C4-2B (cell line): ENCODE data around the gene PCNA.

Experiments used
- H3K27ac ChIP-seq: fragments of 450-650 bp; 2 replicates; pipeline ENCODE4 v1.5.1; 2017
- ZFX ChIP-seq: fragments of 450-650 bp; IDR thresholded peaks from 2 replicates; pipeline ENCODE4 v1.6.1; 2017
- TF ChIP-seq, protein P1 (sequence below): fragments of 450-650 bp; conservative IDR thresholded peaks from 2 replicates; pipeline ENCODE4 v1.5.1; 2017; ENCODE audit warnings: mild to moderate bottlenecking

The PCNA gene

DNA sequence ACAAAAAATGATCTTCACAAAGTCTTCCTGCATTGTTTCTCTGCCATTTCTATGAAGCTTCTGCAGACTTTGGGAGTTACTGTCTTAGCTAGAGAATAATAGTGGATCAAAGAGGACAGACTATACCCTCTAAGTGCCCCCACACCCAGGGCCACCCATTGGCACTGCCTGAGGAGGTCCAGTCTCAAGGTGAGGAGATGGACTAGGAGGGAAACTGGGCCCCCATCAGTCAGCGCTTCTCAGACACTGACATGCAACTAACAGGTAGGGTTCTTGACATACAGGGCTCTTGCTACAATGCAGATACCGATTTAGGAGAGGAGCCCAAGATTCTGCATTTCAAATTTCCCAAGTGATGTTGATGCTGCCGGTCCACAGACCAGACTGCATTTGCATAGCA is 24.3 kb downstream of the PCNA start:
- TF ChIP-seq, protein P1, sequence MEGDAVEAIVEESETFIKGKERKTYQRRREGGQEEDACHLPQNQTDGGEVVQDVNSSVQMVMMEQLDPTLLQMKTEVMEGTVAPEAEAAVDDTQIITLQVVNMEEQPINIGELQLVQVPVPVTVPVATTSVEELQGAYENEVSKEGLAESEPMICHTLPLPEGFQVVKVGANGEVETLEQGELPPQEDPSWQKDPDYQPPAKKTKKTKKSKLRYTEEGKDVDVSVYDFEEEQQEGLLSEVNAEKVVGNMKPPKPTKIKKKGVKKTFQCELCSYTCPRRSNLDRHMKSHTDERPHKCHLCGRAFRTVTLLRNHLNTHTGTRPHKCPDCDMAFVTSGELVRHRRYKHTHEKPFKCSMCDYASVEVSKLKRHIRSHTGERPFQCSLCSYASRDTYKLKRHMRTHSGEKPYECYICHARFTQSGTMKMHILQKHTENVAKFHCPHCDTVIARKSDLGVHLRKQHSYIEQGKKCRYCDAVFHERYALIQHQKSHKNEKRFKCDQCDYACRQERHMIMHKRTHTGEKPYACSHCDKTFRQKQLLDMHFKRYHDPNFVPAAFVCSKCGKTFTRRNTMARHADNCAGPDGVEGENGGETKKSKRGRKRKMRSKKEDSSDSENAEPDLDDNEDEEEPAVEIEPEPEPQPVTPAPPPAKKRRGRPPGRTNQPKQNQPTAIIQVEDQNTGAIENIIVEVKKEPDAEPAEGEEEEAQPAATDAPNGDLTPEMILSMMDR, result no peak
- TF ChIP-seq ZFX, result no peak
- H3K27ac ChIP-seq, result no peak overlapping the region

DNA sequence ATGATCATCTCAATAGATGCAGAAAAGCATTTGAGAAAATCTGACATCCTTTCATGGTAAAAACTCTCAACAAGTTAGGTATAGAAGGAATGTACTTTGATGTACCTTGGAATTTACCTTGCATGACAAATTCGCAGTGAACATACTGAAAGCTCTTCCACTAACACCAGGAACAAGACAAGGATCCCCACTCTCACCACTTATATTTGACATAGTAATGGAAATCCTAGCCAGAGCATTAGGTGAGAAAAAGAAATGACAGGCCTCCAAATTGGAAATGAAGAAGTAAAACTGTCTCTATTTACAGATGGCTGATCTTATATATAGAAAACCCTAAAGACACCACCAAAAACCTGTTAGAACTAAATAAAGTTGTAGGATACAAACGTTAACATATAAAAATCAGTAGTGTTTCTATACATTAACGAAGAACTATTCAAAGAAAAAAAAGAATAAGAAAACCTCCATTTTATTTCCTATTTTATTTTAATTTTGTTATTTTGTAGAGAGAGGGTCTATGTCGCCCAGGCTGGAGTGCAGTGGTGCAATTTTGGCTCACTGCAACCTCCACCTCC is 26.9 kb downstream of the PCNA start:
- TF ChIP-seq, protein P1, result no peak
- TF ChIP-seq ZFX, result no peak
- H3K27ac ChIP-seq, result no peak overlapping the region

DNA sequence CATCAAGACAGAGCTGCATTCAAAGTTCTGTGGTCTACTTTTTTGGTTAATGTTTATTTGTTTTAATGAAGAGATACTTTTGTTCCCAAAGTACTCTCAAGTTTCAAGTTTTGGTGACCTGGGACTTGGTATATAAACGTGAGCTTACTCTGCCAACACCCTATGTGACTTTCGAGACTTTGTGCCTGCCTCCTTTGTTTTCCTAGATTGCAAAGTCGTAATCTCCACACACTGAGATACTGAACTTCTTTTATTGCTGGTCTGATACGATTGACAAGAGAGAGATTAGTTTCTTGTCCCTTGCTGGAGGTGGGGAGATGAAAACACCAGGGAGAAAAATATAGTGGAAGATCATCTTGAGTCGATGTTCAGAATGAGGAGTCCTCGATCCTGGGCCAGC is 27.9 kb downstream of the PCNA start:
- no peak overlapping the region for H3K27ac ChIP-seq
- no peak for TF ChIP-seq ZFX
- TF ChIP-seq, protein P1, result no peak

DNA sequence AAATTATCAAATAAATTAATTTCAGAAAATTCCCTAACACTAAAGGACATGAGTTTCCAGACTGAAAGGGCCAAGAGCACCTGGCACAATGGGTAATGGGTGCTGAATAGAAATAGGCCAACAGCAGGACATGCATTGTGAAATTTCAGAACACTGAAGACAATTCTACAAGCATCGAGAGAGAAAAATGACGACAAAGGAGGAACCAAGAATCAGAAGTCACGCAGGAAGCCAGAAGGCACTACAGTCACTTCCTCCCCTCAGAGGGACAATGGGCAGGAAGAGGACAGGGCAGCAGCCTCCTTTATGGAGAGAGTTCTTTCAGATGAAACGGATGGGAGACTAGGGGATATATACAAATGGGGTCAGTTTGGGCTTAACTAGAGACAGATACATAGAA is 29.6 kb downstream of the PCNA start:
- no peak for TF ChIP-seq ZFX
- no peak overlapping the region for H3K27ac ChIP-seq

DNA sequence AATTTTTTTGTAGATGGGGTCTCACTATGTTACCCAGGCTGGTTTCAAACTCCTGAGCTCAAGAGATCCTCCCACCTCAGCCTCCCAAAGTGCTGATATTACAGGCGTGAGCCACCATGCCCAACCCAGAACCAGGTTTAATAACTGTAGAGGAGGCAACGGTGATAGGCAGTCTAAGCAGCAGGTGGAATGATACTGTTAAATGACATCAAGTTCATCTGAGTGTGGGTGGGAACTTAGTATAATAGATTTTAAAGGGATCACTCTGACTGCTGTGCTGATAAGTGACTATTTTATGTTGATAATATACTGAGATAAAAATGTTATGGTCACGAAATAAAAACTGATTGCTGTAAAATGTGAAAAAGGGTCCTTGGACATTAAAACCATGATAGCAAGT is 31.1 kb downstream of the PCNA start:
- no peak for TF ChIP-seq ZFX
- TF ChIP-seq, protein P1, result no peak
- no peak overlapping the region for H3K27ac ChIP-seq

DNA sequence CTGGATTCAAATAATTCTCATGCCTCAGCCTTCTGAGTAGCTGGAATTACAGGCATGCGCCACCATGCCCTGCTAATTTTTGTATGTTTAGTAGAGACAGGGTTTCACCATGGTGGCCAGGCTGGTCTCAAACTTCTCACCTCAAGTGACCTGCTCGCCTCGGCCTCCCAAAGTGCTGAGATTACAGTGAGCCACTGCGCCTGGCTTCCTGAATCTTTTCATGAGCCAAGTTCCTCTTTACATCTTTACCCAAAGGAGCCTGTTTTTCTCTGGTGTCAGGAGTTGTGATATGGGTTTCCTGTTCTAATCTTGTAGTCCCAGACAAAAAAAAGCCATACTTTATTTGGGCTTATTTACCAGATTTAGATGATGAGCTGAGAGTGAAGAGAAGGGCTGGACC is 34.4 kb downstream of the PCNA start:
- H3K27ac ChIP-seq, result no peak overlapping the region
- no peak for TF ChIP-seq ZFX
- TF ChIP-seq, protein P1, result no peak

DNA sequence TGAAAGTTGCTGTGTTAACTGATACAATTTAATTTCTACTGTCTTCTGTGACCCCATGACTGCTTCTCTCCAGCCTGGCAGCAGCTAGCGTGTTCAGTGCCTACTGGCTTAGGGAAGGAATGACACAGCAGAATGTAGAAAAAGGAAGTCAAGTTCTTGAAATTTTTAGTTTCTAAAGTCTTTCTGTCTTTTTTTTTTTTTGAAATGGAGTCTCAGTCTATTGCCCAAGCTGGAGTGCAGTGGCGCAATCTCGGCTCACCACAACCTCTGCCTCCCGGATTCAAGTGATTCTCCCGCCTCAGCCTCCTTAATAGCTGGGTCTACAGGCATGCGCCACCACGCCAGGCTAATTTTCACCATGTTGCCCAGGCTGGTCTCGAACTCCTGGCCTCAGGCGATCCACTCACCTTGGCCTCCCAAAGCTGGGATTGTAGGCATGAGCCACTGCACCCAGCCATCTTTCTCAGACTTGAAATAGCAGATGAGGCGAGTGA is 39.3 kb downstream of the PCNA start:
- TF ChIP-seq, protein P1, result no peak
- no peak for TF ChIP-seq ZFX
- no peak overlapping the region for H3K27ac ChIP-seq

DNA sequence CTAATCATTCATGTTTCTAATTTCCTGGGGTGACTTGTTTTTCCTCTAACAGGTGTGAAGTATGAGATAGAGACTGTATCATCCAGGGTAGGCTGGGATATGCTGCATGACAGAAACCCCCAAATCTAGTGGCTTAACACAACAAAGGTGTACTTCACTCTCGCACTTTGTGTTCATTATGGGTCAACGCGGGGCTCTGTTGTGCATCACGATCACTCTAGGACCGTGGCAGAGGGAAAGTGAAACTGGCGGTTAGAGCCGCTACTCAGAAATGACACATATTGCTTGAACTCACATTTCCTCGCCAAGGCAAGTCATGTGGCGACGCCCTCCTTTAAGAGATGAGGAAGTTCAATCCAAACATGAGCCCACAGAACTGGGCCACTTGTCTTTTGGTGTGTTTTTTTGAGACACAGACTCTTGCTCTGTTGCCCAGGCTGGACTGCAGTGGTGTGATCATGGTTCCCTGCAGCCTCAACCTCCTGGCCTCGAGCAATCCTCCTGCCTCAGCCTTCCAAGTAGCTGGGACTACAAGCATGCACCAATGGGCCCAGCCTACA is 41.3 kb downstream of the PCNA start:
- no peak overlapping the region for H3K27ac ChIP-seq
- TF ChIP-seq ZFX, result no peak
- TF ChIP-seq, protein P1, result no peak
